GM19468 (cell line): ENCODE results near the gene ENOX1.

Experiments used
- ATAC-seq: cut with Tn5 transposase; IDR thresholded peaks from one replicate; pipeline ENCODE4 v1.9.1; 2021; ENCODE audit warnings: mild to moderate bottlenecking, moderate library complexity, moderate number of reproducible peaks; ENCODE audit not compliant: unreplicated experiment; ENCODE audit errors: extremely low read depth

The ENOX1 gene

GRCh38 chr13:43751624-43752023, 35.1 kb downstream of the ENOX1 start:
- ATAC-seq: no peak

DNA sequence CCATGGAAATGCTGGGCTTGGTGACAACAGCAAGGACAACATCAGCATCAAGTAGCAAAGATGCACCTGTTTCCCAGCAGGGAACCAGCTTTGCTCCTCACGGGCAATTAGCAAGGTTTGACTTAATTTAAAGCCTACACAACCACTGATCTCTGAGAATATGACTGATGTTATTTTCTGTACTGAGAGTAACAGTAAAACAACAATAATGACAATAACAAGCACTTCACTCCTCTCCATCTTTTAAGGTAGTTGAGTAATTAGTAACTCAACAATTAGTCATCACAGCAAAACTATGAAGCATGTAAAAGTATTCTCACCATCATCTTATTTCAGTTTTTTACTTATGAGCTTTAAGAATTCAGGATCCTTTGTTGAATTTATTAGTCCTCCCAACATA, 37.3 kb downstream of the ENOX1 start:
- ATAC-seq: no peak

GRCh38 chr13:43744261-43745031, 42.3 kb downstream of the ENOX1 start:
- ATAC-seq: no peak

- no peak for ATAC-seq
Observed at GRCh38 chr13:43742911-43743310, 43.9 kb downstream of the ENOX1 start.

GRCh38 chr13:43737392-43737923, 49.3 kb downstream of the ENOX1 start:
- ATAC-seq: no peak

- no peak for ATAC-seq
Observed at GRCh38 chr13:43732726-43733125, 54.0 kb downstream of the ENOX1 start.

- ATAC-seq: no peak
Observed at GRCh38 chr13:43731296-43731695, 55.5 kb downstream of the ENOX1 start.

- ATAC-seq: no peak
Observed at GRCh38 chr13:43730642-43731041, 56.1 kb downstream of the ENOX1 start.

DNA sequence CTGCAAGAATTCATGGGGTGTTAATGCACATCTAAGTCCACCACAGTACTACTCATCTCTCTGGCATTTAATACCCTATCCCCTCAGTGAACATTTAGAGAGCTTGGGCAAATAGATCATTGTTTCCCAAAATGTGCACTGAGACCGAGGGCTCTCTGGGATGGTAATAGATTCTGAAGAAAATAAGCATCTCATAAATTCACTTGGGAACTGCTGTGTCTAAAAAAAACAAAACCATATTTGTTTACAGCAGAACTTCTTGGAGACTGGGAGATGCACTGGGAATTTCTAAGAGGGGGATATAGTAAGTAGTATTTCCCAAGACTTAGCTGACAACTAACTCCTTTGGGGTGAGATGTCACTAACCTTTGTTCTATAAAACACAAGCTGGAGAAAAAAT, 58.4 kb downstream of the ENOX1 start:
- no peak for ATAC-seq

- no peak for ATAC-seq
Observed at GRCh38 chr13:43727856-43728255, 58.9 kb downstream of the ENOX1 start.

- ATAC-seq: no peak
Observed at GRCh38 chr13:43725460-43725859, 61.3 kb downstream of the ENOX1 start.

DNA sequence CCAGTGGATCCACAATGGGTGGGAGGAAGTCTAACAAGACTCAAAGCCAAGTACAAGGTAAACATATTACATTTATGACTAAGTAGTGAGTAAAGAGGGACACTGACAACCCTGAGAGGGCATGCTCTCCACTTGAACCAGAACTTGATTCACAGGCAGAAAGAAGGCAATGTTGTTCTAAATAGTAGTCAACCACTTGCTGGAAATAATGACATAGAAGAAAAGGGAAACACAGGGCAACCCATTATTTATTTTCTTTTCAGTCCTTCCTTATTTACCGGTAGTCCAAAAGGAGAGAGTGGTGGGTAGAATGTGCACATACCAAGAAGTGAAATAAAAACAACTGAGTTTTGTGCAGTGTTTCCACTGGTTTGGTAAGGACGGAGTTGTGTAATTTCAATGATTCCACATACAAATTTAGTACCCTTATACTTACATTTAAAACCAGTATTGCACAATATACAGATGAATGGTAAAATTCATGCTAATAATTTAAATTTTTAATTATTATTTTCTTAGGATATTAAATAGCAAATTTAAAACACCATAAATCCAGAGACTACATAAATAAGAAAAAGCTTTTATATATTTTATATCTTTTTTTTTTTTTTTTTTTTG, 65.9 kb downstream of the ENOX1 start:
- ATAC-seq: no peak

- ATAC-seq: no peak
Observed at GRCh38 chr13:43698758-43699157, 88.0 kb downstream of the ENOX1 start.

- no peak for ATAC-seq
Observed at GRCh38 chr13:43698009-43698408, 88.8 kb downstream of the ENOX1 start.

DNA sequence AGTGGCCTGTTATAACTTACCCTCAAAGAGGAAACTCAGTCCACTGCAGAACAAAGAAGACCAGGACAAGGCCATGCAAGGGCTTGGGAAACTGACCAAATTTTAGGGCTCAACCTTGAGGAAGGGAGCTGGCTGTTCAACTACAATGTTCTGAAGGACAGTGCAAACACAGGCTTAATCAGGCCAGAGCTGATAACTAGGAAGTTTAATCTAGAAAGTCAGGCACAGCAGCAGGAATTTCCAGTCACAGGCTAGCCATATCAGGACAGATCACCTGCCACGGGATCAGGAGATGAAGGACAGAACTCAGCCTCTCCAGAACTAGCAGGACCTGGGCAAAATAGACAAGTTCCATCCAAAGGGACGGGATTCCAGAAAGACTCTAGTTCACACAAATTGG, 89.4 kb downstream of the ENOX1 start:
- no peak for ATAC-seq

GRCh38 chr13:43694146-43694664, 92.6 kb downstream of the ENOX1 start:
- ATAC-seq: no peak

DNA sequence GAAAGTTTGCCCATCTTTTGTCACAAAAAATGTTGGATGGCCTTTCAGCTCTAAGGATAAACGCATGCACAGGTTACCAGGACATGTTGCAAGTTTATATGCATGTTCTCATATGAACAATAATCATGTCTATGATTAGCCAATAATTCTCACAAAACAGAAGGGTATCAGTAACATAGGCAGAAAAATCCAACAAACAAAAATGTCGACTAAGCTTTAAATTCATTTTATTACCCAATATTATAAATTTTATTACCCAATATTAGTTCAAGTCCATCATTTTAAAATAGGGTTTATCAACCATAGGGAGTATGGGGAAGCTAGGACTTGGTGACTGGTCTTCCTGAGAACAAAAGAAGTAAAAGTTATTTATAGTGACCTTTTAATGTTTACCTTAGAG, 93.1 kb downstream of the ENOX1 start:
- no peak for ATAC-seq

DNA sequence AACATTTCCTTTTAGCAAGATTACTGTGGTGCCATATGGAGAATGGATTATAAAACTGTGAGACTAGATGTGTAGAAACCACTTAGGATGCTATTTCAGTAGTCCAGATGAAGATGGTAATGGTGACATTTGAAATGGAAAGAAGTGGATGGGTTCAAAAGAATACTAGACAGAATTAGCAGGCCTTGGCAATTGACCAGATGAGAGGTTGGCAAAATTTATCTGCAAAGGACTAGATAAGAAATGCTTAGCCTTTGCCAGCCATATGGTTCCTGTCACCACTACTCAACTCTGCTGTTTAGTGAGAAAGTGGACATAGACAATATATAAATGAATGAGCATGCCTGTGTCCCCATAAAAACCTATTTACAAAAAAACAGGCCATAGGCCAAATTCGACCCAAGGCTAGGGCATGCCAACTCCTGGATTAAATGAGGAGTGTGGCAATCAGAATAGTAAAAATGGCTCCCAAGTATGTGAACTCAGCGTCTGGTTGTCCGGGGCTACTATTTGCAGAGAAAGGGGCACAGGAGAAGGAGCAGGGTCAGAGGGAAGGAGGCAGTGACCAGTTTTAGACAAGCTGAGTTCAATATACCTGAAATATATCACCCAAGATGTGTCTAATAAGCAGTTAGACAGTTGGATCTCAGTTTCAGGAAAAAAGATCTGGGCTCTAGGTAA, 98.4 kb downstream of the ENOX1 start:
- ATAC-seq: no peak

DNA sequence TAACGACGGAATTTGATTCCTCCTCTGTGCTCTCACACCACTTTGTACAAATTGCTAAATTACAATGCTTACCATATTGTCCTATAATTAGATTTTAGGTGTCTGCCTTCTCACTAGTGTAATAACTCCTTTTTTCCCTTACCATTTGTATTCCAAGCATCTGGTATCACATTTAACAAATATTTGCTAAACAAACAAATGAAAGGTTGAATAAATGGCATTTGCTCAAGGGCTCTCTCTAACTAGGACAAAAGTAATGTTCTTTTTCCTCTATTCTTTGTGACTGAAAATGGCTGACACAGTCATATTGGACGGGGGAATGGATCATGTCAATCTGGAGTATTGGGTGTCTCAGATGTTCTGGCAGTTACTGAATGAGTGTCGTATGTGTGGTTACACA, 99.7 kb downstream of the ENOX1 start:
- no peak for ATAC-seq

GRCh38 chr13:43686557-43686956, 100.2 kb downstream of the ENOX1 start:
- no peak for ATAC-seq
